DMS53 treated with DMSO at 0.1 percent for 48 hours (cell line): ENCODE data around the gene SUV39H2.
"Not testable (repeated sequence)": the region's sequence is repeated elsewhere in the genome, so short reads cannot be mapped to it uniquely, and the experiment has no call there.

Source experiments
- DNase-seq: peaks from one replicate; lab custom pipeline; 2025; ENCODE audit not compliant: unreplicated experiment; lab: John Stamatoyannopoulos, UW

Gene SUV39H2

DNA sequence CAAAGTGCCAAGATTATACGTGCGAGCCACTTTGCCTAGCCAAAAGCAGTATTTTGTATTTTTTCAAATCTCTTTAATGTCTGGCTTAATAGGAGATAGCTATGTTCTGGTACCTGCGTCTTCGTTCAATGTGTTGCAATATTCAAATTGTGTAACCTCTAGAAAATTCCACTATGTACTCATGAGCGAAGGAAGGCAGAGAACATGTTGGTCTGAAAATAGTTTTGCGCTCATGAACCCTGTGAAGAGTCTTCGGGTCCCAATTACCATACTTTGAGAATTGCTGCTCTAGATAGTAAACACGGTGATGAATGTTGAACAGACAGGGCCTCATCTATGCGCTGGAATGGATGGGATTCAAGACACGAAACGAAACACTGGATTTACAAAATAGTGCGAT is 2.7 kb upstream of the SUV39H2 start:
- DNase-seq: no peak

DNA sequence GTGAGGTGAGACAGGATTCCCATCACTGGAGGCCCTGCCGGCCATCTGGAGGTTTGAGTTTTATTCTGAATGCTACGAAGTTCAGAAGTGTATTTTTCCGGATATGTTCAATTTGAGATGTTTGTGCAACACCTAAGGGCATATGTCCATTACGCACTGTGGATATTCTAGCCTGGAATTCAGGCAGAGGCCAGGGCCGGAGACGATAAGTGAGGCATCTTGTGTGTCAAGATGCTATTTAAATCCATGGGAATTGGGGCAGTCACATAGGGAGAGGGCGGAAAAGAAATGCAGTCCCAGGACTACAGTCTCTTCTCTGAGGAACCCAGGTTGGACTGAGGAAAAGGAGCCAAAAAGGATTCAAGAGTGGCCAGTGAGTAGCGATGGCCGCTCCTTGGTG is 1.9 kb upstream of the SUV39H2 start:
- DNase-seq: no peak

DNA sequence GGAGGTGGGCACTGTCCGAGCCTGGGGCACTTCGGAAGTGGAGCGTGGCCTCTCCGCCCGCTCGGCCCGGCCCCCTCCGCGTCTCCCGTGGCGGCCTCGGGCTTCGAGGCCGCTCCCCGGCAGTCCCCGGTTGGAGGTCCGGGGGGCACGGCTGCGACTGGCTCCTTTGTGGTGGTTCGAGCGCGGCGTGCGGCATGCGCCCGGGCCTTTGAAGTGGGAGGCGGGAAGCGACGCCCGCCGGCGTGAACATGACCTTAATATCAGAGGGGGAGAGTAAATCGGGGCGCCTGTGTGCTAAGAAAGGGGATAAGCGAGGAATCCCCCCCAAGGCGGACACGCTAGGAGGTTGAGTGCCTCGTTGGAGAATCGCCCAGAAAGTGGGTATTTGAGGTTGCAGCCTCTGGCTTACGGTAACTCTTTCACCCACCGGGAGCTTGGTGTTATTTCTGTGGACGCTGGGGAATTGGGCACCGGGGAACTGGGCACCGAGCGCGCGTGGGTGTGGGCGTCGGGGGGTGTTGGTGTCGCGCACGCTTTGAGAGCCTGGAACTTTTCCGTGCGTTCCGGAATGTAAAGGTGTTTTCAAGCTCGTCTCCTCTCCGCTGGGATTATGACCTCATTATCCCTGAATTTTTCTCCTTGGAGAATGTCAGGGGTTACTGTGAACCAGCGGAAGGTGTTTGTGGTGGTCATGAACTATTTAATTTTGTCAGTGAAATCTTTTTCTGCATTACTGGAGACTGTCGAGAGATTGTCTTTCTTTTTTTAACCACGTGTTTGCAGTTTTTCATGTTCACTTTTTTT is 660 bp downstream of the SUV39H2 start:
- no peak for DNase-seq

DNA sequence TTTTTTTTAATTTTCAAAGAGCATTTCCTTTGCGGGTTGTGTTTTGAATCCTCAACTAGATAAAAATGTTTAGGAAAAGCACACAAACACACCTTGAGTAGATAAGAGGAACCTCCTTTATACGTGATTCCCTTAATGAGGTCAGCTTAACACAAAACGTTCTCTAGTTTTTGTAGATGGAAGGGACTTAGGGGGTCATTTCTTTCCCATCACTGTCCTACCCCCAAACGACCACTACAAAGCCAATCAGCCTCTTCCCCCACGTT is 1.2 kb downstream of the SUV39H2 start:
- DNase-seq: no peak

DNA sequence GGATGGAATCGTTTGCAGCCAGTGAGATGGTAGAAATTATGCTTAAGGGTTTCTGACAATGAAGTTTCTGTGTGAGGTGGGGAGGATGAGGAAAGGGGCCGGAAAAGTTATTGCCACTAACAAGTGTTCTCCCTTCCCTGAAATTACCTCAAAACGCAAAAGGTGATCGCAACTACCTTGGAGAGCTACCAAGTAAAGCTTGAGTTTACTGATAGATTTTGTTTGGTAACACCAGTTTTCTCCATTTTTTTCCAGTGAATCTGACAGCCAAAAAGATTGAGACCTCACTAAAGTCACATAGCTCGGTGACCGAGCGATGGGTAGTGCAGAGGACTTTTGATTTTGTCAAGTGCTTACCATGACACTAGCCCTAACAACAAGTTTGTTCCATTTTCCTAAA is 1.6 kb downstream of the SUV39H2 start:
- DNase-seq: no peak

DNA sequence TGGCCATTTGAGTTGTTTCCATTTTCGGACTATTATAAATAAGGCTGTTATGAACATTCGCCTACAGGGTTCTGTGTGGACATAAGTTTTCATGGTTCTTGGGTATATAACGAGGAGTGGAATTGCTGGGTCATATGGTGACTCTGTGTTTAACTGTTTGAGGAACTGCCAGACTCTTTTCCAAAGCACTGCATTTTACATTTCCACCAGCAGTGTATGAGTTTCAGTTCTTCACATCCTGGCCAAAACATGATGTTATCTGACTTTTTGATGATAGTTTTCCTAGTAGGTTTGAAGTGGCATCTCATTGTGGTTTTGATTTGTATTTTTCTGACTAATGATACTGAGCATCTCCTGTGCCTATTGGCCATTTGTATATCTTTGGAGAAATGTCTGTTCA is 5.4 kb downstream of the SUV39H2 start:
- no peak for DNase-seq

DNA sequence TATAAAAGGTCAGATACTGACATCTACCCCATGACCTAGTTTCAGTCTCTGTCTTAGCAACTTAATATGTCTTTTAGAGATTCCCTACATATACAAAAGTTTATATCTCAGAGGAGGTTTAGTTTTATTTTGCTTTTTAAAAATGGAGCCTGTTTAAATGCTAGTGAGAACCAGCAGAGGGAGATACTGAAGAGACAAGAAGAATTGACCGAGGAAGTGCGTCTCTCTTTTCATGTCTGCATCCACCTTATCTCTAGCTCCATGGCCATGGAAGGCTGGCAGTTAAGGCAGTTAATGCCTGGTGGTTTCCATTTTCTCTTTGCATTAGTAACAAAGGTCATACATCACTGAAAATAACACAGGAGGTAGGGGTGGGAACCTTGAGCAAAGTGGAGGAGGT is 10.7 kb downstream of the SUV39H2 start:
- DNase-seq: no peak

DNA sequence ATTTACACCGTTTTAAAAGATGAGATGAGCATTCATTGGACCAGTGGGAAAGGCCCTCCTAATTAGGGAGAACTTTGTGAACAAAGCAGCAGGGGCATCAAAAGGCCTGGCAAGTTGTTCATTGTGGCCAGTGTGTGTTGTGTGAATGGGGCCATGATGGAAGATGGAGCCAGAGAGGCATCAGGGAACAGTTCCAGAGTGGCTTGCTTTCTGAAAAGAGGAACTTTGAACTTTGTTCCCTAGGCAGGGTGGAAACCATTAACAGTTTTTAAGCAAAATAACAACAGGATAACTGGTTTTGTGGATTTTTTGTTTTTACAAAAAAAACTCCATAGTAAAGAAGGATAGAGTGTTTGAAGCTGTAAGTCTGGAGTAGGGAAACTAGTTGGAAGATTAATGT is 12.5 kb downstream of the SUV39H2 start:
- DNase-seq: no peak

DNA sequence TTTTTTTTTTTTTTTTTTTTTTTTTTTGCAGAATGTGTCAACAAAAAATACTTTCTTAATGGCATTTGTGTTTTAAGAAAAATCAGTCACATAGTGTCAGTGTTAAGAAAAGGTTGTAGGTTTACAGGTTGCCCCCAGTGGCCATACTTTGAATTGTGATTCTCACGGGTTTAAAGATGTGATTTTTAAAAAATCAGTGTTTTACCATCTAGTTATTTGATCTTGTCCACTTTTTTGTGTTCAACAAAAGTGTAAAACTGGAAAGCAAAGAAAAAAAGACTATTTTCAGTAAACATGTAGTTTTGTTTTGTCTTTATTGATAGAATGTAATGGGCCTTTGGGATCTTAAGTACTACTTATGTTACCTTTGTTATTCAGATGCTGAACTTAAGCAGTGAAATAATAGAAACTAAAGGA is 25.7 kb downstream of the SUV39H2 start:
- DNase-seq: peak; percentile 11

DNA sequence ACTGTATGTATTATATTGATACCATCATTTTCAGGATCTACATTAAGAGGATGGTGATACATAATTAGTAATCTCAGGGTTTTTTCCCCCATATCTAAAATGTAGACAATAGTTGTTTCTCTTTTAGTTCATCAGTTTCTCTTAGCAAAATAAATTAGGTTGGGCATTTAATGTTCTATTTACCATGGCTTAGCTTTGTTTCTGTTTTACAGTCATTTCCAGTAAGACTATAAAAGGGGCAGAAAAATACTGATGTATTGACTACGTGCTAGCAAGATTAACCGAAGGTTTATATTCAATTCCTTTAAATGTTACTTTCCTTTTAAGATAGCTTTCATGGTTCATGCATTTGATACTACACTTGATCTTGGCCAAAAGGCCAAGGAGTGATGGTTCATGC is 26.2 kb downstream of the SUV39H2 start:
- DNase-seq: no peak

DNA sequence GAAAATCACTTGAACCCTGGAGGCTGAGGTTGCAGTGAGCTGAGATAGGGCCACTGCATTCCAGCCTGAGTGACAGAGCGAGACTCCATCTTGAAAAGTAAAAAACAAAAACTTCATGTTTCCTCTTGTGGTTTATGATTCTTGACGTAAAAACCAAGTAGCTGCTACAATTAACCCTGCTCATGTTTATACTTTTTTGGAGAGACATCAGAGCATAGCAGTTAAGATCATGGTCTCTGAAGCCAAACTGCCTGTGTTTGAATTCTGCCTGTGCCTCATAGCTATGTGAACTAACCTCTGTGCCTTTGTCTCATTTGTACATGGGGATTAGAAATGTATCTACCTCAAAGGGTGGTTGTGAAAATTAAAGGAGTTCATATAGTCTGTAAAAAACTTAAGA is 27.2 kb downstream of the SUV39H2 start:
- DNase-seq: no peak

DNA sequence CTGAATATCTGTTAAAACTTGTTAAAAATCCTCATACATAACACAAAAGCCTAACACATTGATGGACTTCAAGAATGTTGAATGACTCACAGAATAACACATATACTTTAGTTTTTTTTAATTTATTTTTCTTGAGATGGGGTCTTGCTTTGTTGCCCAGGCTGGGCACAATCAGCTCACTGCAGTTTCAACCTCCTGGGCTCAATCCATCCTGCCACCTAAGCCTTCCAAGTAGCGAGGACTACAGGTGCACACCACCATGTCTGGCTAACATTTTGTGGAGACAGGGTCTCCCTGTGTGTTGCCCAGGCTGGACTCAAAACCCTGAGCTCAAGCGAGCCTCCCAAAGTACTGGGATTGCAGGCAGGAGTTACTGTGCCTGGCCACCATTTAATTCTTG is 28.1 kb downstream of the SUV39H2 start:
- DNase-seq: no peak

DNA sequence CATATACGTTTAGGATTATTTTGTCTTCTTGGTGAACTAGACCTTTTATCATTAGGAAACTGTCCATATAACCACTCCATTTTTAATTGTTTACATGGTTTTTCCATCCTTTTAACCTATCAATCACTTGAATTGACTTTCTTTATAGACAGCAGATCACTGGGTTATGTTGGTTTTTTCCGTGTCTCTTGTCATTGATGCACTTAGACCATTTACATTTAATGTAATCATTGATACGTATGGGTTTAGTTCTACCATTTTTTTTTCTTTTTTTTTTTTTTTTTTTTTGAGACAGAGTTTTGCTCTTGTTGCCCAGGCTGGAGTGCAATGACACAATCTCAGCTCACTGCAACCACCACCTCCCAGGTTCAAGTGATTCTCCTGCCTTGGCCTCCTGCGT is 28.9 kb downstream of the SUV39H2 start:
- DNase-seq: not testable (repeated sequence)

DNA sequence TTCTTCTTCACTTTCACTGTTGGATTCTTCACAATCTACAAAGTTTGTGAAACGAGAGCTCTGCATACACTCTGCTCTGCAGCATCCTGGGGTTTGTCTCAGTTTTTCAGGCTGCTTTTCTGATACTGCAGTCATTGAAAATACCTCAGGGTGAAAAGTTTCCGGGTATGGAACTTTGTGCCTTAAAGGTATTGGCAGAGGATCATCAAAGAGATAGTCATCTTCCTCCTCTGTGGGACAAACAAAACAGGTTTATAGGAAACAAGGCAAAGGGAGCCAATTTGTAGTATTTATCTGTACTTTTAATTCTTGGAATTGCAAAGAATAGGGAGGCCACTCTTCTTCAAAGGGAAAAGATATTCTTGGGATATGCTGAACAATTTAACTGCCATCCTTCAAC is 30.4 kb downstream of the SUV39H2 start:
- DNase-seq: no peak

DNA sequence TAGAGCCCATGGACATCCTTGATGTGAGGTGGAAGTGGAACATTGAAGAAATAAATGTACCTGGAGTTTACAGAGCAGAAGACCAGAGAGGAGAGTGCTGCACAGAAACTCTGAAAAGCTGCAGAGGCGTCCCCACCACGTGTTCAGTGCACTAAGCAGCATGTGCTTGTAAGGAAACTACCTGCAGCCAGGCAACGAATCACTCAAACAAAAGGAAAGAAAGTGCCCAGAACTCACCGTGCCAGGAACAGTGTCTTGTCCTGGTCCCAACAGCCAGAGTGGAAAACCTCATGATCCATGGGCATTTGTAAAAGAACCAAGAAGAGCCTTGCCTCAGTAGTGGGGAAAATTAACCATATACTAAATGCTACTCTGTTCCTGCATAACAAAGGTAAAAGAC is 32.3 kb downstream of the SUV39H2 start:
- no peak for DNase-seq

DNA sequence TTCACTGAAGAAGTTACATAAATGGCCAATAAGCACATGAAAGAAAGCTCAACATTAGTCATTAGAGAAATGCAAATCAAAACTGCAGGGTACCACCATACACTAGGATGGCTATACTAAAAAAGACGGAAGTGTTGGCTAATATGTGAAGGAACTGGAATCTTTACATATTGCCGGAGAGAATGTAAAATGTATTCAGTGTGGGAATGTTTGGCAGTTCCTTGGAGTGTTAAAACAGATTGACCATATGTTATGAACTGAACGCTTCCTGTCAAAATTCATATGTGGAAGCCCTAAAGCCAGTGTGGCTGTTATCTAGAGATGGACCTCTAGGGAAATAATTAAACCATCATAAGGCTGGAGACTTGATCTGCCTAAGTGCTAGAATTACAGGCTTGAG is 33.1 kb downstream of the SUV39H2 start:
- no peak for DNase-seq

DNA sequence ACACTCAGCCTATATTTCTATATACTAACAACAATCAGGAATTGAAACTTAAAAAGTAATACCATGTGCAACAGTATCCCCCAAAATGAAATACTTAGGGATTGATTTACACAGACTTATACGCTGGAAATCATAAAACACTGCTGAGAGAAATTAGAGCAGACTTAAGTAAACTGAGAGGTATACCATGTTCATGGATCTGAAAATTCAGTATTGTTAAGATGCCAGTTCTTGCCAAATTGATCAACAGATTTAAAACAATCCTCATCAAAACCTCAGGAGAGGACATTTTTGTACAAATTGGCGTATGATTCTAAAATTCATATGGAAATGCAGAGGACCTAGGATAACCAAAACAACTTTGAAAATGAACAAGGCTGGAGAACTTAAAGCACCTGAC is 37.9 kb downstream of the SUV39H2 start:
- no peak for DNase-seq

DNA sequence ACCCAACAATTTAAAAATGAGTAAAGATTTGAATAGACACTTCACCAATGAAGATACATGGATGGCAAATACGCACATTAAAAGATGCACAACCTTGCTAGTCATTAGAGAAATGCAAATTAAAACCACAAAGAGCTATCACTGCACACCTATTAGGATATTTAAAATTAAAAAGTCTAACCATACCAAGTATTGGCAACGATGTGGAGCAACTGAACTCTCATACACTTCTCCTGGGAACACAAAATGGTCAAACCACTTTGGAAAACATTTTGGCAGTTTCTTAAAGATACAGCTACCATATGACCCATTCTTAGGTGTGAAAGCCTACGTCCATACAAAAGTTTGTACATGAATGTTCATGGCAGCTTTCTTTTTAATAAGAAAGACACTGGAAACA is 39.2 kb downstream of the SUV39H2 start:
- no peak for DNase-seq

DNA sequence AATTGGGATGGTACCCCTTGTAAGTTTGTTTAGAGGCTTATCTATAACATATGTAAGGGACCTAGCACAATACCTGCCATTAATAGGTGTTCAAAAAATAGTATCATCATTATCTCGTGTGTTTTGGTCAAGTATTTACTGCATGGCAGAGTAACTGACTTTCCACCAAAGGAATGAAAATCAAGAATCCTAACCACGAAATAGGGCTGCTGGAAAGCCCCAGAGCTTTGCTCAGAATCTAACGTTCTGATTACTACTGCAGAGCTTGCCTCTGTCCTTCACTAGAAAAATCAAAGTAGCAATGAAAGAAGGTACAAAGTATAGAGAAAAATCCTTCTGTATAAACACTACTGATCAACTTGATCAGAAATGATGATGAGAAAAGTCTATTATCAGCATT is 40.3 kb downstream of the SUV39H2 start:
- DNase-seq: no peak

DNA sequence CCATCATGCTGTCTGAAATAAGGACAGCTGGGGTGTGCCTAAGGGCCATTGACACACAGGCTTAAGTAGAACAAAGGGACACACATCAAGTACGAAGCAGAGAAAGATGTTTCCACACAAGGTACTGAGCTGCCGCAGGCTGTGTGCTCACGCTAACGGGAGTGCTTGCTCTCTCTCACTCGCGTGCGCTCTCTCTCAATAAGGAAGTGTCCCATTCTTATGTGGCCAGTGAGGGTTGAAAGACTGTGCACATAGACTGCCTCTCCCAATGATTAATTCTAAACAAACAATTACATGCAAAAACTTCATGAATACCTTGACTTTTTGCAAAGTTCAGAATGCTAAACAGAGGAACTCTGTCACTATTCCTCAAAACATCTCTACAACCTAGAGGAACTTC is 45.3 kb downstream of the SUV39H2 start:
- DNase-seq: no peak

DNA sequence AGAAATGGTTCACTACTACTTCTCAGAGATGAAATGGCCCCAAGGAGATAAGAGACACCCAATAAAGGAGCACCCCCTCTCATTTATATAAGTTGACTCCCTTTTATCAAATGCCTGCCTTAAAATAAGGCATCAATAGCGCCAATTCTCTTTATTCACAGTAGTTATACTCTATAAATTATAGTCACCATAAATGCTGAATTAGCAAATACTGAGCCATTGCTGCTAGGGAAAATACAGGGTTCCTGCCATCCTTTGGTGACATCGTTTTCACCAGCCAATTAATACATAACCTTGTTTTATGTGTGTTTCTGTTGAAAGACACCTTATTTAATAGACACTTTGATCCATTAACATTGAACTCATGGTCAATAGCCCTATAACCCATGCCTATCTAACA is 46.6 kb downstream of the SUV39H2 start:
- no peak for DNase-seq

DNA sequence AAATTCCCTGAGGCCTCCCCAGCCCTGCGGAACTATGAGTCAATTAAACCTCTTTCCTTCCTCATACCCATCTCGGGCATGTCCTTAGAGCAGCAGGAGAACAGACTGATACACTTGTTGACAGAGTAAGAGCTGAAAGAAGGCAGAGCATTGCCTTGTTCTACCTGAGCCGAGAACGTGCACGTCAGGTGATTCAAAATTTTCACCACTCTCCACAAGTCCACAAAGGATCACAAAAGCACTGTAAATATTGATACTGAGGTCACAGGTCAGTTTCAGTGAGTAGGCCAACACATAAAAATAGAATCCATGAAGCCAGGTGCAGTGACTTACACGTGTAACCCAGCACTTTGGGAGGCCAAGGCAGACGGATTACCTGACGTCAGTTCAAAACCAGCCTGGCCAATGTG is 47.4 kb downstream of the SUV39H2 start:
- peak; percentile 99 for DNase-seq

DNA sequence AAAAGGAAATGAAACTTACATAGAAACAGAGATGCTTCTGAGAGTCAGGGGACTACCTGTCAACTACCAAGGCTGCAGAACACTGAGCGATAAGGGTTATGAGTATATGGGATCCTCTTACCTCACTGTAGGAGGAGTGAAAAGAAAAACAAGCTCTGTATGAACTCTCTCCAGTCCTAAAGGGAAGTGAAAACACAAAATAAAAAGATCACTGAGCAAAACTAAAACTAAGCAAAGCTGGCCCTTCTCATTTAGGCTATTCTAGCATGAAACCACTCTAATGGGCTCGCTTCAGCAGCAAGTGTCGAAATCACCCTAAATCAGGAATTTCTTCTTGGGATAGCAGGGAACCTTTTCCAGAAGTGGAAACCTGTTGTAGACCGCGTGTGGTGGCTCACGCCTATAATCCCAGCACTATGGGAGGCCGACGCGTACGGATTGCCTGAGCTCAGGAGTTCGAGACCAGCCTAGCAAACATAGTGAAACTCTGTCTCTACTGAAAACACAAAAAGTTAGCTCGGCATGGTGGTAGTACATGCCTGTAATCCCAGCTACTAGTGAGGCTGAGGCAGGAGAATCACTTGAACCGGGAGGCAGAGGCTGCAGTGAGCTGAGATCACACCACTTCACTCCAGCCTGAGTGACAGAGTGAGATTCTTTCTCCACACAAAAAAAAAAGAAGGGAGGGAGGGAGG is 48.2 kb downstream of the SUV39H2 start:
- peak; percentile 11 for DNase-seq
